ENCODE results near the gene VWC2L. TPM values are rescaled to one million over a fixed set of nuclear protein-coding genes. Genes with fewer than 3 reads are reported as not detected.

Gene VWC2L
- total and polyA plus RNA-seq, 2 of the 8 experiments (the other 6 are each of a cell fraction or from before 2014, with no cell fraction given): not detected

DNA sequence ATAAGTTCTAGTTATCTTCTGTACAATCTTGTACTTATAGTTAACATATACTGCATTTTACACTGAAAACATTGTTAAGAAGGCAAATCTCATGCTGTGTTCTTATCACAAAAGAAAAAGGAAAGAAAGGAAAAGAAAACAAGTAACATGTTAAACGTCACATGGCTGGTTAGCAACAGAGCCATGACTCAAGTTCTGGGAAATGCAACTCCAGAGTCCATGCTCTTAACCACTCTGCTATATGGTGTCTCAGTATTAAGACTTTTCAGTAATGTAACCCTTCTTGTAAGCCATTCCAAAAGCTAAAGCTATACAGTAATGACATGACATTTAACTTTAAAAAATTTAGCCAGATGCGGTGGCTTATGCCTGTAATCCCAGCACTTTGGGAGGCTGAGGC is 217.2 kb downstream of the VWC2L start (continued):
- TF ChIP-seq, protein P1, sequence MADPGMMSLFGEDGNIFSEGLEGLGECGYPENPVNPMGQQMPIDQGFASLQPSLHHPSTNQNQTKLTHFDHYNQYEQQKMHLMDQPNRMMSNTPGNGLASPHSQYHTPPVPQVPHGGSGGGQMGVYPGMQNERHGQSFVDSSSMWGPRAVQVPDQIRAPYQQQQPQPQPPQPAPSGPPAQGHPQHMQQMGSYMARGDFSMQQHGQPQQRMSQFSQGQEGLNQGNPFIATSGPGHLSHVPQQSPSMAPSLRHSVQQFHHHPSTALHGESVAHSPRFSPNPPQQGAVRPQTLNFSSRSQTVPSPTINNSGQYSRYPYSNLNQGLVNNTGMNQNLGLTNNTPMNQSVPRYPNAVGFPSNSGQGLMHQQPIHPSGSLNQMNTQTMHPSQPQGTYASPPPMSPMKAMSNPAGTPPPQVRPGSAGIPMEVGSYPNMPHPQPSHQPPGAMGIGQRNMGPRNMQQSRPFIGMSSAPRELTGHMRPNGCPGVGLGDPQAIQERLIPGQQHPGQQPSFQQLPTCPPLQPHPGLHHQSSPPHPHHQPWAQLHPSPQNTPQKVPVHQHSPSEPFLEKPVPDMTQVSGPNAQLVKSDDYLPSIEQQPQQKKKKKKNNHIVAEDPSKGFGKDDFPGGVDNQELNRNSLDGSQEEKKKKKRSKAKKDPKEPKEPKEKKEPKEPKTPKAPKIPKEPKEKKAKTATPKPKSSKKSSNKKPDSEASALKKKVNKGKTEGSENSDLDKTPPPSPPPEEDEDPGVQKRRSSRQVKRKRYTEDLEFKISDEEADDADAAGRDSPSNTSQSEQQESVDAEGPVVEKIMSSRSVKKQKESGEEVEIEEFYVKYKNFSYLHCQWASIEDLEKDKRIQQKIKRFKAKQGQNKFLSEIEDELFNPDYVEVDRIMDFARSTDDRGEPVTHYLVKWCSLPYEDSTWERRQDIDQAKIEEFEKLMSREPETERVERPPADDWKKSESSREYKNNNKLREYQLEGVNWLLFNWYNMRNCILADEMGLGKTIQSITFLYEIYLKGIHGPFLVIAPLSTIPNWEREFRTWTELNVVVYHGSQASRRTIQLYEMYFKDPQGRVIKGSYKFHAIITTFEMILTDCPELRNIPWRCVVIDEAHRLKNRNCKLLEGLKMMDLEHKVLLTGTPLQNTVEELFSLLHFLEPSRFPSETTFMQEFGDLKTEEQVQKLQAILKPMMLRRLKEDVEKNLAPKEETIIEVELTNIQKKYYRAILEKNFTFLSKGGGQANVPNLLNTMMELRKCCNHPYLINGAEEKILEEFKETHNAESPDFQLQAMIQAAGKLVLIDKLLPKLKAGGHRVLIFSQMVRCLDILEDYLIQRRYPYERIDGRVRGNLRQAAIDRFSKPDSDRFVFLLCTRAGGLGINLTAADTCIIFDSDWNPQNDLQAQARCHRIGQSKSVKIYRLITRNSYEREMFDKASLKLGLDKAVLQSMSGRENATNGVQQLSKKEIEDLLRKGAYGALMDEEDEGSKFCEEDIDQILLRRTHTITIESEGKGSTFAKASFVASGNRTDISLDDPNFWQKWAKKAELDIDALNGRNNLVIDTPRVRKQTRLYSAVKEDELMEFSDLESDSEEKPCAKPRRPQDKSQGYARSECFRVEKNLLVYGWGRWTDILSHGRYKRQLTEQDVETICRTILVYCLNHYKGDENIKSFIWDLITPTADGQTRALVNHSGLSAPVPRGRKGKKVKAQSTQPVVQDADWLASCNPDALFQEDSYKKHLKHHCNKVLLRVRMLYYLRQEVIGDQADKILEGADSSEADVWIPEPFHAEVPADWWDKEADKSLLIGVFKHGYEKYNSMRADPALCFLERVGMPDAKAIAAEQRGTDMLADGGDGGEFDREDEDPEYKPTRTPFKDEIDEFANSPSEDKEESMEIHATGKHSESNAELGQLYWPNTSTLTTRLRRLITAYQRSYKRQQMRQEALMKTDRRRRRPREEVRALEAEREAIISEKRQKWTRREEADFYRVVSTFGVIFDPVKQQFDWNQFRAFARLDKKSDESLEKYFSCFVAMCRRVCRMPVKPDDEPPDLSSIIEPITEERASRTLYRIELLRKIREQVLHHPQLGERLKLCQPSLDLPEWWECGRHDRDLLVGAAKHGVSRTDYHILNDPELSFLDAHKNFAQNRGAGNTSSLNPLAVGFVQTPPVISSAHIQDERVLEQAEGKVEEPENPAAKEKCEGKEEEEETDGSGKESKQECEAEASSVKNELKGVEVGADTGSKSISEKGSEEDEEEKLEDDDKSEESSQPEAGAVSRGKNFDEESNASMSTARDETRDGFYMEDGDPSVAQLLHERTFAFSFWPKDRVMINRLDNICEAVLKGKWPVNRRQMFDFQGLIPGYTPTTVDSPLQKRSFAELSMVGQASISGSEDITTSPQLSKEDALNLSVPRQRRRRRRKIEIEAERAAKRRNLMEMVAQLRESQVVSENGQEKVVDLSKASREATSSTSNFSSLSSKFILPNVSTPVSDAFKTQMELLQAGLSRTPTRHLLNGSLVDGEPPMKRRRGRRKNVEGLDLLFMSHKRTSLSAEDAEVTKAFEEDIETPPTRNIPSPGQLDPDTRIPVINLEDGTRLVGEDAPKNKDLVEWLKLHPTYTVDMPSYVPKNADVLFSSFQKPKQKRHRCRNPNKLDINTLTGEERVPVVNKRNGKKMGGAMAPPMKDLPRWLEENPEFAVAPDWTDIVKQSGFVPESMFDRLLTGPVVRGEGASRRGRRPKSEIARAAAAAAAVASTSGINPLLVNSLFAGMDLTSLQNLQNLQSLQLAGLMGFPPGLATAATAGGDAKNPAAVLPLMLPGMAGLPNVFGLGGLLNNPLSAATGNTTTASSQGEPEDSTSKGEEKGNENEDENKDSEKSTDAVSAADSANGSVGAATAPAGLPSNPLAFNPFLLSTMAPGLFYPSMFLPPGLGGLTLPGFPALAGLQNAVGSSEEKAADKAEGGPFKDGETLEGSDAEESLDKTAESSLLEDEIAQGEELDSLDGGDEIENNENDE (IDR thresholded peaks at IDR 0.05; ENCODE audit: insufficient replicate concordance, low read length): no peak
- TF ChIP-seq CREB1 (IDR thresholded peaks at IDR 0.05): no peak

Data from H1 (cell line).